Measurements from ENCODE around the gene GCN1. TPM values are rescaled to one million over a fixed set of nuclear protein-coding genes. Genes with fewer than 3 reads are reported as not detected.

Gene GCN1
- total RNA-seq, 4 donors from 2014 or later, result 50.5 to 106 (median 64.3) TPM

- Histone ChIP-seq H3K27ac (no peak overlapping the region), H3K4me3 (no peak overlapping the region), H3K36me3 (no peaks in the 10 kb centered on the region), H3K9me3 (no peaks in the 10 kb centered on the region), H3K27me3 (no peaks in the 10 kb centered on the region), H3K4me1 (no peaks in the 10 kb centered on the region)
- TF ChIP-seq CTCF (IDR thresholded peaks at IDR 0.05) (no peak), POLR2A (IDR thresholded peaks at IDR 0.05) (no peak)
- intact Hi-C loops (cut with DNase I; ENCODE audit: low total_unique reads), result no loop called here
- no peak for DNase-seq
Measured at GRCh38 chr12:120094485-120094884, 100.0 kb downstream of the GCN1 start.

- Histone ChIP-seq H3K27ac (no peak overlapping the region), H3K4me3 (no peak overlapping the region), H3K9me3 (no peaks in the 10 kb centered on the region), H3K36me3 (no peaks in the 10 kb centered on the region), H3K4me1 (no peaks in the 10 kb centered on the region), H3K27me3 (no peaks in the 10 kb centered on the region)
- TF ChIP-seq CTCF (IDR thresholded peaks at IDR 0.05) (no peak), POLR2A (IDR thresholded peaks at IDR 0.05) (no peak)
- no peak for DNase-seq
- intact Hi-C loops (cut with DNase I; ENCODE audit: low total_unique reads), result no loop called here
Measured at GRCh38 chr12:120093592-120094355, 100.7 kb downstream of the GCN1 start.

- no peaks in the 10 kb centered on the region for H3K9me3 ChIP-seq
- intact Hi-C loops (cut with DNase I; ENCODE audit: low total_unique reads), result no loop called here
- no peak for TF ChIP-seq POLR2A (IDR thresholded peaks at IDR 0.05)
- TF ChIP-seq CTCF (IDR thresholded peaks at IDR 0.05), result no peak
- no peaks in the 10 kb centered on the region for H3K4me1 ChIP-seq
- no peaks in the 10 kb centered on the region for H3K27me3 ChIP-seq
- H3K36me3 ChIP-seq, result no peaks in the 10 kb centered on the region
- H3K27ac ChIP-seq, result no peak overlapping the region
- no peak for DNase-seq
- no peak overlapping the region for H3K4me3 ChIP-seq
Measured at GRCh38 chr12:120093336-120093591, 101.3 kb downstream of the GCN1 start.

GRCh38 chr12:120092551-120093335 lies 101.8 kb downstream of the GCN1 start:
- Histone ChIP-seq H3K27ac (no peak overlapping the region), H3K4me3 (no peak overlapping the region), H3K9me3 (no peaks in the 10 kb centered on the region), H3K27me3 (no peaks in the 10 kb centered on the region), H3K36me3 (no peaks in the 10 kb centered on the region), H3K4me1 (no peaks in the 10 kb centered on the region)
- no peak for DNase-seq
- intact Hi-C loops (cut with DNase I; ENCODE audit: low total_unique reads), result no loop called here
- TF ChIP-seq CTCF (IDR thresholded peaks at IDR 0.05) (no peak), POLR2A (IDR thresholded peaks at IDR 0.05) (no peak)

DNA sequence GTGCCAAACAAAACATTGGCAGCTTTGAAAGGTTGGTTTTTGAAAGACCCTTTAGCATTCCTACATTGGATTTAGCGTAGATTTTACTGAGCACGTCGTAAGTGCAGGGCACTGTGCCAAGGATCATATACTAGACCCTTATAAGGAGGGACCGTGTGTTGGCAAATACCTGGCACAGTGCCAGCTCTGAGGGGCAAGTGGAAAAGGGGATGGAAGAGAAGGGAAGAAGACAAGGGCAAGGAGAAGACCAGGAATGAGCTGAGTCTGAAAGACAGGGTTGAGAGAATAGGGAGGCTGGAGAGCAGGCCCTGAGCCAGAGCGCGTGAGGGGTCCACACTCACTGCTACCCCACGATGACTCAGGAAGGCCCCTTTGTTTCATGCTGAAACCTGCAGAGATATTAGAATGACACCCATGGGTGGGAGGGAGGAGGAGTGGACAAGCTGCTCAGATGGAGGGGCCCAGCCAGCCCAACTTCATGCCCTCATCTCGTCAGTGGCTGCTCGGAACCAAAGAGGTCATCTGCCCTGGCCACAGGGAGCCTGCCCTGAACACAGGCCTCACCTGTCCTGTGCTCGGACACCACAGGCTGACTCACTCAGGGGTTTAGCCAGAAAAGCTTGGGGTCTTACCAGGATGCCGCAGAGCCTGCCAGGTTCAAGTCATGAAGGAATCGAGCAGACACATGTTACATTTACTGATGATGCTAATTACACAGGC lies 103.0 kb downstream of the GCN1 start:
- Histone ChIP-seq H3K9me3 (no peaks in the 10 kb centered on the region), H3K27me3 (no peaks in the 10 kb centered on the region), H3K36me3 (no peaks in the 10 kb centered on the region), H3K27ac (no peak overlapping the region), H3K4me3 (no peak overlapping the region), H3K4me1 (peaks cover 0 to 2% of the 10 kb centered on the region in 2 donors)
- TF ChIP-seq POLR2A (IDR thresholded peaks at IDR 0.05), result no peak
- no peak for TF ChIP-seq CTCF (IDR thresholded peaks at IDR 0.05)
- peak in 1 of 2 donors; percentile 41 for DNase-seq
- intact Hi-C loops (cut with DNase I; ENCODE audit: low total_unique reads), result no loop called here
